Stimulated activated CD4-positive, alpha-beta T cell treated with anti-CD3 and anti-CD28 coated beads, Interleukin-2, amount 100 ng/mL, for 24 hours (primary cell): ENCODE measurements around the gene CCIN.
"Not testable (repeated sequence)": the region's sequence is repeated elsewhere in the genome, so short reads cannot be mapped to it uniquely, and the experiment has no call there.

Experiments
- DNase-seq, 2 donors: peaks; one replicate each; pipeline ENCODE4 v3.0.0-alpha.2; 2020

CCIN gene

GRCh38 chr9:36162211-36162738, 6.9 kb upstream of the CCIN start:
- DNase-seq: no peak

- DNase-seq: no peak
These were observed 6.0 kb upstream of the CCIN start for GRCh38 chr9:36163049-36163785.

- DNase-seq: no peak
These were observed 5.4 kb upstream of the CCIN start for GRCh38 chr9:36163786-36164170.

- DNase-seq: no peak
These were observed 4.8 kb upstream of the CCIN start for GRCh38 chr9:36164372-36164771.

GRCh38 chr9:36164989-36165388, 4.2 kb upstream of the CCIN start:
- no peak for DNase-seq

- DNase-seq: no peak
These were observed 3.4 kb upstream of the CCIN start for GRCh38 chr9:36165826-36166167.

GRCh38 chr9:36166168-36166927, 2.8 kb upstream of the CCIN start:
- peak; percentile 85 to 89 for DNase-seq

- DNase-seq: no peak
These were observed 520 bp downstream of the CCIN start for GRCh38 chr9:36169708-36170107.

- DNase-seq: no peak
These were observed 1.3 kb downstream of the CCIN start for GRCh38 chr9:36170531-36170930.

GRCh38 chr9:36173861-36174260, 4.7 kb downstream of the CCIN start:
- DNase-seq: no peak

GRCh38 chr9:36174271-36174670, 5.1 kb downstream of the CCIN start:
- DNase-seq: no peak

GRCh38 chr9:36174731-36175130, 5.5 kb downstream of the CCIN start:
- no peak for DNase-seq

GRCh38 chr9:36175209-36175608, 6.0 kb downstream of the CCIN start:
- not testable (repeated sequence) for DNase-seq

GRCh38 chr9:36176496-36176895, 7.3 kb downstream of the CCIN start:
- DNase-seq: not testable (repeated sequence)

- DNase-seq: no peak
These were observed 8.4 kb downstream of the CCIN start for GRCh38 chr9:36177571-36177970.

GRCh38 chr9:36180243-36180642, 11.1 kb downstream of the CCIN start:
- not testable (repeated sequence) for DNase-seq

GRCh38 chr9:36187414-36187813, 18.2 kb downstream of the CCIN start:
- no peak for DNase-seq

GRCh38 chr9:36188212-36188611, 19.0 kb downstream of the CCIN start:
- no peak for DNase-seq

- DNase-seq: no peak
These were observed 20.8 kb downstream of the CCIN start for GRCh38 chr9:36189976-36190375.

- DNase-seq: peak; percentile 90 to 95
These were observed 21.5 kb downstream of the CCIN start, which contains the start of gene CLTA for GRCh38 chr9:36190388-36191289. CLTA (plus strand) TSS chr9:36190921; CDS start chr9:36191057, 136 bp downstream.

GRCh38 chr9:36191290-36191645, 22.1 kb downstream of the CCIN start:
- peak; percentile 54 to 64 for DNase-seq

GRCh38 chr9:36191686-36192085, 22.5 kb downstream of the CCIN start:
- DNase-seq: no peak

GRCh38 chr9:36192196-36192595, 23.0 kb downstream of the CCIN start:
- no peak for DNase-seq
